Neural cell (in vitro differentiated cells): ENCODE results near the gene PRKCA. TPM values are rescaled to one million over a fixed set of nuclear protein-coding genes. Genes with fewer than 3 reads are reported as not detected.

Source experiments
- H2AFZ ChIP-seq: fragments of 200-600, 300-800 bp; sonication (generic), shearing (Covaris generic); 2 replicates; pipeline ENCODE4 v1.6.0; 2014; ENCODE audit warnings: low read depth, mild to moderate bottlenecking, antibody characterized with exemption, low read length, moderate library complexity
- H3F3A ChIP-seq: fragments of 200-600 bp; shearing (Covaris generic); 2 replicates; pipeline ENCODE4 v1.6.1; 2016; ENCODE audit warnings: mild to moderate bottlenecking, moderate library complexity, mixed read lengths, antibody characterized with exemption, low read length; ENCODE audit not compliant: insufficient read depth, poor library complexity, severe bottlenecking
- H3K27ac ChIP-seq: fragments of 200-600, 300-800 bp; sonication (generic), shearing (Covaris generic); 2 replicates; pipeline ENCODE4 v1.5.1; 2014; ENCODE audit warnings: mild to moderate bottlenecking, low read length, moderate library complexity
- H3K27me3 ChIP-seq: fragments of 300-800, 200-600 bp; sonication (generic), shearing (Covaris generic); 2 replicates; pipeline ENCODE4 v1.6.0; 2014; ENCODE audit warnings: mild to moderate bottlenecking, low read depth, low read length, moderate library complexity; ENCODE audit not compliant: insufficient read depth
- H3K36me3 ChIP-seq: fragments of 300-800, 200-600 bp; sonication (generic), shearing (Covaris generic); 2 replicates; pipeline ENCODE4 v1.5.1; 2014; ENCODE audit warnings: mild to moderate bottlenecking, antibody characterized with exemption, low read length, moderate library complexity; ENCODE audit not compliant: insufficient read depth
- H3K4me2 ChIP-seq: fragments of 300-800, 200-600 bp; sonication (generic), shearing (Covaris generic); 2 replicates; pipeline ENCODE4 v1.6.0; 2014; ENCODE audit warnings: mild to moderate bottlenecking, low read length
- H3K4me3 ChIP-seq: fragments of 300-800, 200-600 bp; sonication (generic), shearing (Covaris generic); 2 replicates; pipeline ENCODE4 v1.5.1; 2014; ENCODE audit warnings: mild to moderate bottlenecking, low read length, moderate library complexity
- H3K79me2 ChIP-seq: fragments of 200-600 bp; shearing (Covaris generic); replicated peaks from 2 replicates; pipeline ENCODE4 v1.6.0; 2014; ENCODE audit warnings: mild to moderate bottlenecking, low read length, moderate library complexity; ENCODE audit not compliant: insufficient read depth
- H3K9ac ChIP-seq: fragments of 300-800, 200-600 bp; sonication (generic), shearing (Covaris generic); 2 replicates; pipeline ENCODE4 v1.6.1; 2016; ENCODE audit warnings: mild to moderate bottlenecking, low read length, mixed read lengths
- H3K9me2 ChIP-seq: fragments of 200-600 bp; shearing (Covaris generic); 2 replicates; pipeline ENCODE4 v1.6.1; 2016; ENCODE audit warnings: mild to moderate bottlenecking, low read length, mixed read lengths; ENCODE audit not compliant: insufficient read depth
- H3K9me3 ChIP-seq: fragments of 200-600, 300-800 bp; sonication (generic), shearing (Covaris generic); 2 replicates; pipeline ENCODE4 v1.6.1; 2016; ENCODE audit warnings: mild to moderate bottlenecking, mixed run types, low read length, moderate library complexity, mixed read lengths
- H4K20me1 ChIP-seq: fragments of 200-600 bp; shearing (Covaris generic); 2 replicates; pipeline ENCODE4 v1.6.1; 2016; ENCODE audit warnings: mild to moderate bottlenecking, mixed run types; ENCODE audit not compliant: insufficient read depth
- CTCF ChIP-seq: fragments of 450-650 bp; IDR thresholded peaks from 2 replicates; pipeline ENCODE4 v1.5.1; 2014; ENCODE audit warnings: antibody characterized with exemption, mild to moderate bottlenecking, moderate library complexity; ENCODE audit not compliant: poor library complexity, severe bottlenecking
- EP300 ChIP-seq: fragments of 450-650 bp; conservative IDR thresholded peaks from 2 replicates; pipeline ENCODE4 v1.6.1; 2014; ENCODE audit warnings: antibody characterized with exemption, mild to moderate bottlenecking, moderate library complexity; ENCODE audit not compliant: poor library complexity, severe bottlenecking
- EZH2 ChIP-seq: fragments of 200-600, 300-800 bp; shearing (Covaris generic), sonication (generic); IDR thresholded peaks from 2 replicates; pipeline ENCODE4 v1.6.1; 2014; ENCODE audit warnings: antibody characterized with exemption, low read length, borderline replicate concordance, mild to moderate bottlenecking; ENCODE audit not compliant: insufficient read depth, poor library complexity, severe bottlenecking
- MXI1 ChIP-seq: fragments of 450-650 bp; conservative IDR thresholded peaks from 2 replicates; pipeline ENCODE4 v1.6.1; 2014; ENCODE audit warnings: antibody characterized with exemption, mild to moderate bottlenecking; ENCODE audit not compliant: poor library complexity, severe bottlenecking
- POLR2AphosphoS5 ChIP-seq: IDR thresholded peaks from 2 replicates; pipeline ENCODE4 v1.6.1; 2012
- RAD21 ChIP-seq: fragments of 450-650 bp; conservative IDR thresholded peaks from 2 replicates; pipeline ENCODE4 v1.6.1; 2014; ENCODE audit warnings: antibody characterized with exemption, mild to moderate bottlenecking, moderate library complexity
- REST ChIP-seq: IDR thresholded peaks from 2 replicates; pipeline ENCODE4 v1.6.1; 2012; ENCODE audit warnings: borderline replicate concordance
- SMC3 ChIP-seq: fragments of 450-650 bp; conservative IDR thresholded peaks from 2 replicates; pipeline ENCODE4 v1.6.1; 2014; ENCODE audit warnings: antibody characterized with exemption, mild to moderate bottlenecking, moderate library complexity; ENCODE audit not compliant: poor library complexity
- TAF1 ChIP-seq: IDR thresholded peaks from 2 replicates; pipeline ENCODE4 v1.6.1; 2012; ENCODE audit warnings: low read depth
- polyA plus RNA-seq: library from polyadenylated mRNA; depleted of rRNA; stranded (reverse); fragments of >200 nt; gene quantifications from 2 replicates; pipeline ENCODE4 v1.2.3, GENCODE V29; 2014

PRKCA gene
- polyA plus RNA-seq, 1 donor from 2014 or later: 5.9 TPM

GRCh38 chr17:66427134-66427533 is 124.7 kb downstream of the PRKCA start:
- no peak overlapping the region for H3K9ac ChIP-seq
- no peaks in the 10 kb centered on the region for H4K20me1 ChIP-seq
- H3K4me2 ChIP-seq: no peak overlapping the region
- no peaks in the 10 kb centered on the region for H3K79me2 ChIP-seq
- H3K27ac ChIP-seq: no peak overlapping the region
- H3K27me3 ChIP-seq: no peaks in the 10 kb centered on the region
- no peaks in the 10 kb centered on the region for H3K9me2 ChIP-seq
- H2AFZ ChIP-seq: no peak overlapping the region
- TF ChIP-seq EP300 (no peak), CTCF (no peak), EZH2 (no peak), REST (no peak)
- no peaks in the 10 kb centered on the region for H3K36me3 ChIP-seq
- no peaks in the 10 kb centered on the region for H3K9me3 ChIP-seq
- H3F3A ChIP-seq: no peaks in the 10 kb centered on the region
- H3K4me3 ChIP-seq: no peak overlapping the region

GRCh38 chr17:66429680-66430079 is 127.3 kb downstream of the PRKCA start:
- H3K27me3 ChIP-seq: no peaks in the 10 kb centered on the region
- H3K4me2 ChIP-seq: no peak overlapping the region
- H3K27ac ChIP-seq: no peak overlapping the region
- H3K9ac ChIP-seq: no peak overlapping the region
- H3F3A ChIP-seq: no peaks in the 10 kb centered on the region
- H3K9me2 ChIP-seq: no peaks in the 10 kb centered on the region
- no peaks in the 10 kb centered on the region for H3K79me2 ChIP-seq
- TF ChIP-seq EZH2 (no peak), MXI1 (no peak), TAF1 (no peak), RAD21 (no peak), SMC3 (no peak), CTCF (no peak), POLR2AphosphoS5 (no peak), REST (no peak), EP300 (no peak)
- no peaks in the 10 kb centered on the region for H3K36me3 ChIP-seq
- H3K4me3 ChIP-seq: no peak overlapping the region
- H2AFZ ChIP-seq: no peak overlapping the region
- H3K9me3 ChIP-seq: no peaks in the 10 kb centered on the region
- no peaks in the 10 kb centered on the region for H4K20me1 ChIP-seq
